Ramos (cell line): ENCODE data around the gene EDARADD.

Source experiments
- in situ Hi-C: fragments of 300-500 bp; cut with MboI; formaldehyde crosslinking; loops from one replicate; pipeline ENCODE4 v1.14.3; 2022; ENCODE audit warnings: low sequenced_read_pairs; ENCODE audit not compliant: unreplicated experiment

Gene EDARADD

GRCh38 chr1:236391008-236391407 lies 3.1 kb upstream of the EDARADD start:
- in situ Hi-C loops, result no loop called here

DNA sequence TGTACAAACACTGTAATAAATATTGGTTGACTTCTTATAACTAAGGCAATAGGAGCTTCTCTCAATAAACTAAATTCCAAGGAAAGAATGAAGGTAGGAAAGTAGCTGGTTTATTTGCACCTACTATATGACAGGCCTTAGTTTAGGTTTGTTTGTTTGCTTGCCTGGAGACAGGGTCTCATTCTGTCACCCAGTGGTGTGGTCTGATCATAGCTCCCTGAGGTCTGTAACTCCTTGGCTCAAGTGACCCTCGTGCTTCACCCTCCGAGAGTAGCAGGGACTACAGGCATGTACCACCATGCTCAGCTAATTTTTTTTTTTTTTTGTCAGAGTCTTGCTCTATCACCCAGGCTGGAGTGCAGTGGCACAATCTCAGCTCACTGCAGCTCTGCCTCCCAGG lies 1.9 kb upstream of the EDARADD start:
- in situ Hi-C loops, result no loop called here

- in situ Hi-C loops, result no loop called here
These were observed 768 bp downstream of the EDARADD start for GRCh38 chr1:236394879-236395229.

GRCh38 chr1:236395230-236395946 lies 1.3 kb downstream of the EDARADD start:
- in situ Hi-C loops, result no loop called here

DNA sequence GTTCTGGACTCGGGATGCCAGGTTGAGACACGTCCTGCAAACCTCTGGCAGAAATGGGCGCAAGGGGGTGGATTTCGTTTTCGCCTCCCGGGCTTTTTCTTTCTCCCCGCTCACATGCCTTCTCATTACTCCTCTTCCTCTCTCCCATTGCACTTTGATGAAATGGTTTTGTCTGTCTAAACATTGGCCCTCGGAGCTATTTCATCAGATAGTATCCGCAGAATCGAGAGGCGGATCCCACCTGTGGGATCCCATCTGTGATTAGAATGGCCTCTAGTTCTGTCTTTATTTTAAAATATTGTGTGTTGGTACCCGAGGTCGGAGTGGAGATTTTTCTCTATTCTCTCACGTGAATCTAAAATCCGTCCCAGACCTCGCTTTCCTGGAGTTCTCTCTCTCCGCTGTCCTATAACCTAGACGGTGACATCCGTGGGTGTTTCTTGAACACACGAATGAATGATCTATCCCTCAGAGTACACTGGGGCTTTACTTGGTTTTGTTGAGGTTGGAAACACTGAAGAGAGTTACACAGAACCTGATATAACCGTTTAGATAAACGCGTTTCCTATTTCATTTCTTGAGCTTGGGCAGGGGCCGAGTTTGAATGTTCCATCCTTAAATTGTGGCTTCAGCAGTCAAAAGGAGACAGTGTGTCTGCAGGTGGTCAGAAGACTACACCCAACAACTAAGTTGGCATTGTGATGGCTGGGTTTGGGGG lies 2.0 kb downstream of the EDARADD start:
- in situ Hi-C loops, result no loop called here

- in situ Hi-C loops, result no loop called here
These were observed 2.6 kb downstream of the EDARADD start for GRCh38 chr1:236396665-236397043.

- in situ Hi-C loops, result no loop called here
These were observed 3.2 kb downstream of the EDARADD start for GRCh38 chr1:236397173-236397759.

DNA sequence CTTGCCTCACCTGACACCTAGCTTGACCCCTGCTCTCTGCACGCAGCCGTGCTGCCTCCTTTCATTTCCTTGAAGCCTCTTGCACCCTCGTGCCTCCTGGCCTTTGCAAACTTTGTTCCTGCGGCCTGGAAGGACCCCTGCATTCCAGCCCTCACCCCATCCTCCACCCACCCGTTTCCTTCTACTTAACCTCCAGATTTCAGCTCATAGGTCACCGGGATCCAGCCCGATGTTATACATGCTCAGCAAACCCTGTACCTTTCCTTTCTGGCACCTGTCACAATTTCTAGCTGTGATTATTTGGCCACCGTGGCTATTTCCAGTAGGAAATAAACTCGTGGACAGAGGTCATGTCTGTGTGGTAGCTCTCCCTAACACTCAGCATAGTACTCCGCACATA lies 4.5 kb downstream of the EDARADD start:
- in situ Hi-C loops, result no loop called here

- in situ Hi-C loops, result no loop called here
These were observed 6.0 kb downstream of the EDARADD start for GRCh38 chr1:236400061-236400603.

DNA sequence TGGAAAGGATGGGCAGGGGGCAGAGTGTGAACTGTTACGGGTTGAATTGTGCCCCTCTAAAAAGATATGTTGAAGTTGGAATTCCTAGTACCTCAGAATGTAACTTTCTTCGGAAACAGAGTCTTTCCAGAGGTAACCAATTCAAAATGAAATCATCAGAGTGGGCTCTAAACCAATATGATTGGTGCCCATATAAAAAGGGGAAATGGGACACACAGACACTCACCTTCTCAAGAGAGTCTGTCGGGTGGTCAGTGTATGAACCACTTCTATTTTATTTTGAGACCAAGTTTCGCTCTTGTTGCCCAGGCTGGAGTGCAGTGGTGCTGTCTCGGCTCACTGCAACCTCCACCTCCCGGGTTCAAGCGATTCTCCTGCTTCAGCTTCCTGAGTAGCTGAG lies 7.6 kb downstream of the EDARADD start:
- in situ Hi-C loops, result no loop called here

- in situ Hi-C loops, result no loop called here
These were observed 10.0 kb downstream of the EDARADD start for GRCh38 chr1:236403905-236404696.

- in situ Hi-C loops, result no loop called here
These were observed 13.0 kb downstream of the EDARADD start for GRCh38 chr1:236407059-236407458.

- in situ Hi-C loops, result no loop called here
These were observed 19.6 kb downstream of the EDARADD start for GRCh38 chr1:236413688-236414087.

DNA sequence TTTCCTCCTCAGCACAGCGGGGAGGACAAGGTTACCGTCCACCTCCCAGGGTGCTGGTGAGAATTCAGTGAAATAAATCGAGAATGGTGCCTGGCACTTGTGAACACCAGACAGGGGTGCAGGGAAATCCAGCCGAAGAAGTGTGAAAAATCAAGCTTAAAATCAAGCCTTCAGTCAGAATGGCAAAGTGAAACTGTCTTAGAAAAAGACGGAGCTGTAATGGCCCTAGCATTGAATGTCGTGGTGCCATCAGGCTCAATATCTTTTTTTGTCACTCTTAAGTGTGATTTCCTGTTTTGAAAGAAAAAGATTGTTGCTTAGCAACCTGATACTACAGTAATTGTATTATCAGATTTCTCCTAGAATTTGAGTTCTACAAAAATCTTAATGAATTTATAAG lies 22.1 kb downstream of the EDARADD start:
- in situ Hi-C loops, result no loop called here

- in situ Hi-C loops, result no loop called here
These were observed 23.2 kb downstream of the EDARADD start for GRCh38 chr1:236417336-236417735.

DNA sequence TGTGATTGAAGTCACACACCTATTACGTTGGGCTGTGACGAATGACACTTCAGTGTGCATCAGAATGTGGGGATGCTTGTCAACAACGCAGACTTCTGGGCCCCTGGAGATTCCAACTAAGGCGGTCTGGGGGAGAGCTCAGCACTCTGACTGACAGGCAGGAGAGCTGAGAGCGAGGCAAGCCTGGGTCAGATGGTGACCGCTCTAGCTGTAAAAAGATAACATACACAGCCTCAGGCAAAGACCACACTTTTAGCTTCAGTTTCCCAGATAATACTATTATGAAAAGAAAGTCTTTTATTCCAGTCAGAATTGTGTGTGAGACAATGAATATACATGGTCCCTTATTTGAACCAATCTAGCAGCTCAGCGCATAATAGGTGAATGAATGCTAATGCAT lies 25.4 kb downstream of the EDARADD start:
- in situ Hi-C loops, result no loop called here

DNA sequence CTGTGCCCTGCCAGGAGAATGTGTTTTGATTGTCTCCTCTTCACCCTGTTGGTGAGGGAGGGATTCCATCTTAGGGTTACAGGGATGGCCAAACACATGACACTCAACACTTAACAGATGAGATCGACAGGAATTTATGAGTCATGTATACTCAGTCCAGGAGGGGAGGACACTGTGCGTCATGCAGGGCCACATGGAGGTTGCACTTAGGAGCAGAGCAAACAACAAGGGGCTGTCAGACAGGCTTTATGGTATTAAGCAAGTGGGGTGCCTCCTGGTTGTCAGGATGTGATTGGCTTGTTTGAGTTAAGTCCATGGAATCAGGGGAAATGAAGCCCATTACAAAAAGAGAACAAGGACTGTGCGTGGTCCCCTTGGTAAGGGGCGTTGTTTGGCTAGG lies 26.9 kb downstream of the EDARADD start:
- in situ Hi-C loops, result no loop called here

DNA sequence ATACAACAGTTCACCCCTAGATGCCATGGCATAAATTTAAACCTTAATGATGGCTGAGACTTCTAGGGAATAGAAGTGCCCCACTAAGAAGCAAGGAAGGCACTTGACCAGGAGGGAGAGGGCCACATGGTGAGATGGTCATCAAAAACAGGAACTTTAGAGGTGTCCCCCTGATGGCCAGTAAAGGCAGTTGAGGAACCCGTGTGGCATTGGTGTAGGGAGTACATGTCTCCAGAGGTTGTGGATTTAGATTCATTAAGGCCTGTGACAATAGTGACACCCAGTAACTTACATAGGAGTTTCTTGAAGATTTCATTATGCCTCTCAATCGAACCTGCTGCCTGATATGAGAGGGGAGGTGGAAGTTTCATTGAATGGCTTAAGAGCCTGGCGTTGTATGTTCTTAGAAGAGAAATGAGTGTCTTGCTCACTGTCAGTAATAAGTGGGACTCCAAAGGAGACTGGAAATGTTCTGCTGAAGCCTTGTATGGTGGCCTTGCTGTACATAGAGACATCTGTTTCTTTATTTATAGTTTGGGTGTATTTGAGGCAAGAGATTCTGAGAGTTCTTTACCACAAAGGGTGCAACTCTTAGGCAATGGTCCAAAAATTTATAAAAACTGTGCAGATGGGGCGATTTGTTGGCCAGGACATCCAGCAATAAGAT lies 27.9 kb downstream of the EDARADD start:
- in situ Hi-C loops, result no loop called here

DNA sequence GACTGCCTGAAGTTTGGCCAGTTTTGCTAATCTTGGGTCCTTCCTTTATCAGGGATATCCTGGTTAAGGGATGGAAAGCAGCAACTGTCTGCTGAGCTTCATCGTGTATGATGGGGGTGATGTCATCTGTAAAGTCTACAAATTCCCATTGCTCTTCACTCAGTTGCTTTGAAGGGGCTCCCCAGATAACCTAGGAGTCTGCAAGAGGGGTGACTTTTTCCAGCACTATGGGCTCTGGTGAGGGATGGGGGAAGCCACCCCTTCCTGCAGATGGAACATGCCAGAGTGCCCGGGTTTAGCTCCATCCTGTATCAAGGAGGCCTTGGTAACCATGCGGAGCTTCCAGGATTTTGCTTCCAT lies 28.4 kb downstream of the EDARADD start:
- in situ Hi-C loops, result no loop called here

DNA sequence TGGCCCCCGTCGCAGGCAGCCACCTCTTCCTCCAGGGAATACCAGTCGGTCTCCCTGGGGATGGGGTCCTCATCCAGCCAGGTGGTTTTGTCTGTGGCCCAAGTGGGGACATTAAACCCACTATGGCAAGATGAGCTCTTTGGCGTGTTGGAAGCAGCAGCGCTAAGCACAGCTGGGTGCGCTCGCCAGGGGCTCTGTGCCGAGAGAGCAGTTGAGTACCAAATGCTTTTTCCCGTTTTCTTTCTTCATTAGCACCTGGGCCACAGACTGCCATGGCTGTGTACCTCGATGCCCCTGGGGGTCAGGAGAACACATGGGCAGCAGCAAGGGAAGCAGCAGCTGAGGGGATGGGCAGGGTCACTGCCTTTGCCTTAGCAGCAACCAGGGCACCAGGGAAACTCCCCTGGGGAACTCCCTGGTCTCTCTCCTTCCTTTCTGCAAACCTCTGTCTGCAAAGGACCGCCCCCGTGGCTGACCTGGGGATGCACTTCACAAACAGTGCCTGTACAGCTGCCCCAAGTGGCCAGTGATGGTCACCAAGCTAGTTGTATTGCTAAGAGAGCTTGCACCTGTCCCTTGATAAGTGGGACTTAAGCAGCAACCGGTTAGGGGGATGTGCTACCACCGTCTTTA lies 31.1 kb downstream of the EDARADD start:
- in situ Hi-C loops, result no loop called here
